ENCODE data around the gene ARSK.

DNA sequence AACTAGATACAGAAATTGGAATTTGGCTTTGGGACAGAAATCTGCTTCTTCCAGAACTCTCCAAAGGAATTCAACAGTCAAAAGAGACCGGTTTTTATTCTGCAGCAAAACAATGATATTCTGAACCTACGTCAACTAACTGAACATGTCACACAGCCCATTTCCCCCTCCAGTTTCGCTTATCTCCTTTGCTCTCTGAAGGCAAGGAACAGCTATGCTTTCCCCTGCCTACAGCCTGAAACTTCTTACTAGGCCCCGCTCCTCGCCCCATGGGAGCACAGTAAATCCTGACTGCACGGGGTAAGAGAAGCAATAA is 612 bp upstream of the ARSK start:
- TF ChIP-seq FOXP2 (optimal IDR thresholded peaks at IDR 0.05; ENCODE audit: control extremely low read depth, extremely low read length, insufficient read depth) (no peak), POLR2AphosphoS5 (IDR thresholded peaks at IDR 0.05; ENCODE audit: borderline replicate concordance, low read depth, low read length) (no peak), EZH2 (IDR thresholded peaks at IDR 0.05) (no peak)
